Measurements from ENCODE around the gene HADHB.

HADHB gene

DNA sequence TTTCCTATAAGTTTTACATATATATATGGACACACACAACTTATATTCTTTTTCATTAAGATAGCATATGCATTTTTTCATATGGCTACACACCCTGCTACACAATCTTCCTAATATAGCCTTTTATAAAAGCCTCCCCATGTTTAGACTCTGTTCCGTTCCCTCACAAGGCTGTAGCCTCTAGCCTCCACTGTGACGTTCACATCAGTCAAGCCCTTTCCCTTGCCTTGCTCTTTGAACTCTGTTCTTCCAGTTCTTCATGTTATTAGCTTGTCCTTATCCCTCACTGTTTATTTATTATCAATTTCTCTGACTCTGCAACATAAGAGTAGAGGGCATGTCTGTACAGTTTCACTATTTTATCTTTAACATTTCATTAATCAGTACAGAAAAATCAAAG lies 38.9 kb downstream of the HADHB start:
- no peak overlapping the region for H3K27ac ChIP-seq
- no peak for TF ChIP-seq ZFX (IDR thresholded peaks at IDR 0.05)

DNA sequence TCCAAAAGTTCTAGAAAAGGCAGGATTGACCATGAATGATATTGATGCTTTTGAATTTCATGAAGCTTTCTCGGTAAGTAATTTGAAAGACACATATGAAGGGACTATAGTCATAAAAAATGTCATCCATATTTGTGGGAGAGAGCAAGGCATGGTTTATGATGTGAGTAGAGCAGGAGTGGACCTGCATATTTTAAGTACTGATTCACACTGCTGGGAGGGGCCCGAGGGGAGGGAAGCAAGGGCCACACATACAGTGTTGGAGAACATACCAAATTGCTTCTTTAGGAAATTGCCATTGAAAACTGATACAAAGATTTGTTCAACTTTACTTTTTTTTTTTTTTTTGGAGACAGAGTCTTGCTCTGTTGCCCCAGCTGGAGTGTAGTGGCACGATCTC lies 39.4 kb downstream of the HADHB start:
- no peak overlapping the region for H3K27ac ChIP-seq
- no peak for TF ChIP-seq ZFX (IDR thresholded peaks at IDR 0.05)
- TF ChIP-seq CTCF (conservative IDR thresholded peaks at IDR 0.05): no peak

GRCh38 chr2:26285931-26286330 lies 41.2 kb downstream of the HADHB start:
- H3K27ac ChIP-seq: no peak overlapping the region
- no peak for TF ChIP-seq ZFX (IDR thresholded peaks at IDR 0.05)
- no peak for TF ChIP-seq CTCF (conservative IDR thresholded peaks at IDR 0.05)

- no peak overlapping the region for H3K27ac ChIP-seq
- no peak for TF ChIP-seq CTCF (conservative IDR thresholded peaks at IDR 0.05)
Observed at GRCh38 chr2:26290001-26290400, 45.3 kb downstream of the HADHB start.

DNA sequence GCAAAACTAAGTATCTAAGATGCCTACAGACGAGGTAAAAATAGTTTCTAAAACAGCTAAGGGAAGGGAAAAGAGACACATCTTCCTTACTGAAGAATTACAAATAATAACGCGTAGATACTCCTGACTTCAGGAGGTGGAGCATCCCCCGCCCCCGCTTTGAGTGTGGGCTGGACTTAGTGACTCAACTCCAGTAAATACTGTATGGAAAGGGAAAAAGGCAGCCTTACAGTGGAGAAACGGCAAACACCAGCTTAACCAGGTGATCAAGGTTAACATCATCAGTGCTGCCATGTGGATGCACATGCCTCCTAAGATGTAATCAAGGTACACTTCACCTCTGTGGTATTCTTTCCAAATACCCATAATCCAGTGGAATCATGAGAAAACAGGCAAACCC lies 47.9 kb downstream of the HADHB start:
- TF ChIP-seq CTCF (conservative IDR thresholded peaks at IDR 0.05) (no peak), ZFX (IDR thresholded peaks at IDR 0.05) (no peak)
- H3K27ac ChIP-seq: no peak overlapping the region

DNA sequence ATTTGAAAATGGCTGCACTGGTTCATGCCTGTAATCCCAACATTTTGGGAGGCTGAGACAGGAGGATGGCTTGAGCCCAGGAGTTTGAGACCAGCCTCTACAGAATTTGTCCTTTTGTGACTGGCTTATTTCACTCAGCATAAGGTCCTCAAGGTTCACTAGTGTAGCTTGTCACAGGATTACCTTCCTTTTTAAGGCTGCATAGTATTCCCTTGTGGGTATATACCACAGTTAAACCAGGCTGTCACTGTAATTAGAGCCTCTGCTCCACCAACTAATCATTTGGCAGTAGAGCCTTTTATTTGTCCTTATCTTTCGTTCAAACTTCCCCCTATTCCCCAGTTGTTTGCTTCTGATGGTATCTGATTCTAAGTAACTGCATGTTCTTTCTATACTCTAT lies 50.8 kb downstream of the HADHB start:
- H3K27ac ChIP-seq: no peak overlapping the region
- no peak for TF ChIP-seq CTCF (conservative IDR thresholded peaks at IDR 0.05)
- no peak for TF ChIP-seq ZFX (IDR thresholded peaks at IDR 0.05)

DNA sequence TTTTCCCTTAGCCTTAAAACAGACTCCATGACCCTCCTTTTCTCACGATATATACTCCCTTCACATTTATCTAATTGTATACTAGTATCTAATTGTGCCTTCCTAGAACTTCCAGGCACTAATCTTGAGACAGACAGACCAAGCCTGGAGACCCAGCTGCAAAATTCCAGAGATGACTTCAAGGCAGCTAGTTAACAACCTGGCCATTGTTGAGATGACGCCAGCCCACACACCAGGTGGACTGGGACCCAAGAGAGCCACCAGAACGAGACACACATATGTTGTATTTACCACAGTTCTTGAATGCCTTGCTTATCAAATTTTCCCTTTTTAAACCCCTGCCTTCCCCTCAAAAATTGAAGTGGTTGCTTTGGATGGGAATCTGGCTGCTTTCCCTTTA lies 52.3 kb downstream of the HADHB start:
- TF ChIP-seq ZFX (IDR thresholded peaks at IDR 0.05) (no peak), CTCF (conservative IDR thresholded peaks at IDR 0.05) (no peak)
- no peak overlapping the region for H3K27ac ChIP-seq

DNA sequence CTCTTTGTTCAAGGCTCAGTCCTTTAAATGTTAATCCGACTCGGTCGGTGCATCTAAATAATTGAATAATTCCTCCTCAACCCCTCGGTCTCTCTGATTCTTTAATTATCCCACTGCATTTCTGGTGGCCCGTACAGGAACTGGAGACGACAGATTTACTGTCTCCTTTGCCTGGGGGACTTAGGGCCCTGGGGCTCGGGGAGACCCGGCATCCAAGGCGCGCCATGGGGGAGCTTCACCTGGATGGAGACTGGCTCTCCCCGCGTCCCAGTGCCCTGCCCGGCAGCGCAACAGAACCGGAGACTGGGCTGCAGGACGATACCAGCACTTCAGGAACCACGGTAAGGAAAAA lies 53.5 kb downstream of the HADHB start:
- TF ChIP-seq ZFX (IDR thresholded peaks at IDR 0.05) (no peak), CTCF (conservative IDR thresholded peaks at IDR 0.05) (no peak)
- H3K27ac ChIP-seq: no peak overlapping the region
